Measurements from ENCODE around the gene BPIFA3. TPM values are rescaled to one million over a fixed set of nuclear protein-coding genes. Genes with fewer than 3 reads are reported as not detected.

The BPIFA3 gene
- total RNA-seq, 1 experiment from 2014 or later, result not detected

DNA sequence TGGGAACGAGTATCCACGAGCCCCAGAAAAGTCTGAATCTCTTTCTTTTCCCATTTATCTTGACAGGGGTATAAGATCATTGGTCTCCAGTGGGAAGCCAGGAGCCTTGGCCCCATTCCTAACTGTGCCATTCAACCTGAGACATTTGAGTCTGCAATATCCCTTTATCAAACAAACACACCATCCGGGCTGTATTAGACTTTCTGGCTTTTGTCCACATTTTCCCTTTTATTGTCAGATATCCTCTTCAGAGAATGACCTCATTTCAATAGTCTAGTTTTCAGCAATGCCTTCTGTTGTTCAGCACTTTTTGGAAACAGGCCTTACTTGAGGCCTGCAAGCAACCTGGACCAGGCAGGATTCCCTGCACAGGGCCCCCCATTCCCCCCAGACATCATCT lies 34.3 kb downstream of the BPIFA3 start:
- peak; percentile 82 for DNase-seq (ENCODE audit: low spot score)
- in situ Hi-C loops (cut with HindIII; ENCODE audit: low sequenced_read_pairs), result no loop called here

DNA sequence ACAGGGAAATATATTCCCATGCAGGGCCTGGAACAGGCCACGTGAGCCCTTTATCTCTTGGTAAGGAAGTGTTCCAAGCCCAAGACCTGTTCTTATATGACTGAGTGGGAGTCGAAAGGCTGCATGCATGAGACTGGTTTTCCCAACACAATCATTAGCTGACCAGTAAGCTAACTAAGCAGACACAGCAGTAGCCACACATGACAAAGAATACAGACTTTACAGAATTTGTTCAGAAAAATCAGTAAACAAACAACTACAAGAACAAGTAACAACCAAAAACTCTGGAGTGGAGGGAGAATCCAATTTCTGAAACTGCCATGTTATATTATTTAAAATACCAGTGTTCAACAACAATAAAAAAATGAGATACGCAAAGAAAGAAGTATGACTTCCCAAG lies 35.3 kb downstream of the BPIFA3 start:
- in situ Hi-C loops (cut with HindIII; ENCODE audit: low sequenced_read_pairs), result no loop called here
- DNase-seq (ENCODE audit: low spot score), result no peak

DNA sequence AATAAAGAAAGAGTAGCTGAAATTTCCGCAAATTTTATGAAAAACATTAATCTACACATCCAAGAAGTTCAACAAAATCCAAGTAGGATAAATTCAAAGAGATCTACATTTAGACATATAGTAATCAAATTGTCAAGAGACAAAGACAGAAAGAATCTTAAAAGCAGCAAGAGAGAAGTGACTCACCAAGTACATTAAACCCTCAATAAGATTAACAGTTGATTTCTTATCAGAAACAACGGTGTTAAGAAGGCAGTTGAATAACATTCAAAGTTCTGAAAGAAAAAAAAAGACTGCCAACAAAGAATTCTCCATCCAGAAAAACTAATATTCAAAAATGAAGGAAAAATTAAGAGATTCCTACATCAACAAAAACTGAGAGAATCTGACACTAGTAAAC lies 37.9 kb downstream of the BPIFA3 start:
- in situ Hi-C loops (cut with HindIII; ENCODE audit: low sequenced_read_pairs), result no loop called here
- no peak for DNase-seq (ENCODE audit: low spot score)

DNA sequence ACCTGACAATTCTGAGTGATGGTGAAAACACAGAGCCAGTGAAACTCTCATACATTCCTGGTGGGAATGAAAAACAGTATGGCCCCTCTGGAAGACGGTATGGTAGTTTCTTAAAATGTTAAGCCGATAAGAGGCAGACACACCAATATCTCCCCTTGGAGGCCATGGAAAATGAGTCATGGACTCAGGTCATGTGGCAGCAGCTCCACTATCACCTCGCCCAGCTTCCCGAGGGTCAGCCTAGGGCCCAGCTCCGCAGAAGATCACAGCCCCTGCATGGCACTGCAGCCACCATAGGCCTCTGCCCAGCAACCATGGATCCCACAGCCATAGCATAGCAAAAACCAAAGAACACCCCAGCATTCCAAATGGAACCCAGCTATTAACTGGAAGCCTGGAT lies 40.1 kb downstream of the BPIFA3 start:
- no peak for DNase-seq (ENCODE audit: low spot score)
- in situ Hi-C loops (cut with HindIII; ENCODE audit: low sequenced_read_pairs), result no loop called here

DNA sequence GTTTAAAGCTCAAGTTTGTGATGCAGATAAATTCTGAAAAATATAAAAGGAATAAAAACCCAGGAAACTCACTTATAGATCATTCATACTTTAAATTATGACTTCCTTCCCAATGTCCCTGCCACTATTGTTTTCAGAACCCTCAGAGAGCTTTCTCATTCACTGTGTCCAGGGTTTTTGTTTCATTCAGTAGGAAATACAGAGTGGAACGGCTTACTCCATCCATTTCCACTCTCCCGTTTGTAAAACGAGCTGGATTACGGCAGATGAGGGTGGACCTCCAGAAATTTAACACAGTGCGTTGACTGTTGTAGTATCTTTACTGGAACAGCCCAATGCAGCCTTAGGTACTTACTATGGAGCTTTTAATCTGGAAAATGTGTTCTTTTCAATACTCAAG lies 42.2 kb downstream of the BPIFA3 start:
- in situ Hi-C loops (cut with HindIII; ENCODE audit: low sequenced_read_pairs), result no loop called here

DNA sequence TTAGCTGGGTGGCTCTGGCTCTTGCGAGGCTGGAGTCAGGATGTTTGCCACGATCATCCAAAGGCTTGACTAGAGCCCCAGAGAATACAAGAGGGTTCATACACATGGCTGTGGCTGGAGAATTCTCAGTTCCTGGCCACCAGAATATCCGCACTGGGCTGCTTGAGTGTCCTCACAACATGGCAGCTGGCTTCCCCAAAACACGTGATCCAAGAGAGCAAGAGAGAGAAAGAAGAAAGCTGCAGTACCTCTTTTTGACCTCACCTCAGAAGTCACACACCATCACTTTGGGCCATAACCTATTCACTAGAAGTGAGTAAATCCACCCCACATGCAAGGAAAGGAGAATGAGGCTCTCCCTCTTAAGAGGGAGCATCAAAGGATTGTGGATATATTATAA lies 44.3 kb downstream of the BPIFA3 start:
- in situ Hi-C loops (cut with HindIII; ENCODE audit: low sequenced_read_pairs), result no loop called here
- no peak for DNase-seq (ENCODE audit: low spot score)

More for the DNA sequence above, 42.2 kb downstream of the BPIFA3 start:
- no peak for DNase-seq (ENCODE audit: low spot score)

DNA sequence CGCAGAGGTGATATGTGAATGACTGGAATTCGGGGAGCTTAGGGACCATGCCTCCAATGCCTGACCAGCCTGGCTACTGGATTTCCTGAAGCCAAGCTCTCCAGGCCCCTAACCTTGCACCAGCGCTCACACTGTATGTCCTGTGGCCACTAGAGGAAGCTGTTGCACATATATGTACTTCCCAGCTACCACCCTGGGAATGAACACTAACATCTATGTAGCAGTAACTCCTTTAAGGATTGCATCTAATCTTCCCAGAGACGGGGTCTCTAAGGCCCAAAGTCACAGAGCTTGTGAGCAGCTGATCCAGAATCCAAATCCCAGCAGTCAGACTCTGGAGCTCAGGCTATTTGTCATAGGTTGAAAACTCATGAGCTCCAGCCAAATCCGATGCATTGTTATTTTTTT lies 45.5 kb downstream of the BPIFA3 start:
- peak; percentile 73 for DNase-seq (ENCODE audit: low spot score)
- in situ Hi-C loops (cut with HindIII; ENCODE audit: low sequenced_read_pairs), result no loop called here

DNA sequence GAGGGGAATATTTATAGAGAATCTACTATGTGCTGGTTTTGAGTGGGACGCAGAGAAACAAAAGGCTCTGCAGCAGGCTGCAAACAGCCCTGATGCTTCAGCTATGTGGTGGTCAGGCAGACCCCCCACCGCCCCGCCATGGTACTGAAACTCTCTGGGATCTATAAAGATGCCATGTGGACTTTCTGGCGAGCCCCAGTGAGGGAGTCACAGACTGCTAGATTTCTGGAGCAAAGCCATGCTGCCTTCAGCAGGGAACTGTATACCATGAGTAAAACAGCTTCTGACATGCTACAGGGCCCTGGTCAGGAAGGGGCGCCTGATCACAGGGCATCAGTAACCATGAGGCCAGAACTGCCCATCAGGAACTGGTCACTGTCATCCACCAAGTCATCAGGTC lies 46.6 kb downstream of the BPIFA3 start:
- peak; percentile 61 for DNase-seq (ENCODE audit: low spot score)
- in situ Hi-C loops (cut with HindIII; ENCODE audit: low sequenced_read_pairs), result no loop called here

DNA sequence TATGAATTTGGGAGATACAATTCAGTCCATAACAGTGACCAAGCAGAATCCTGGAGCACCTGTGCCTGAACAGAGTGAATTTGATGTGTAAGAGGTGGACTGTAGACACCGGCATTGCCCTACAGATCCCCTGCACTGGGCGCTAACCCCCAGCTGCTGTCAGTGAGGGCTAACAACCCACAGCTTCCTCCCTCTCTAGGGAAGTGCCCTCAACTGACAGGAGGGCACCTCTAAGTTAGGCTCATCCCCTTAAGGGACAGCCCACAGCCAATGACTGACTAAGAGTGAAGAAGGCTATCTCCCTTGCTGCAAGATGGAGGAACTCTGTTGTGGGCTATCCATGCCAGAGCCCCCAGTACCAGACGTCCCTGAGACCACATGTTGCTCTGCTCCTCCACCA lies 50.5 kb downstream of the BPIFA3 start:
- in situ Hi-C loops (cut with HindIII; ENCODE audit: low sequenced_read_pairs), result no loop called here
- DNase-seq (ENCODE audit: low spot score), result no peak

DNA sequence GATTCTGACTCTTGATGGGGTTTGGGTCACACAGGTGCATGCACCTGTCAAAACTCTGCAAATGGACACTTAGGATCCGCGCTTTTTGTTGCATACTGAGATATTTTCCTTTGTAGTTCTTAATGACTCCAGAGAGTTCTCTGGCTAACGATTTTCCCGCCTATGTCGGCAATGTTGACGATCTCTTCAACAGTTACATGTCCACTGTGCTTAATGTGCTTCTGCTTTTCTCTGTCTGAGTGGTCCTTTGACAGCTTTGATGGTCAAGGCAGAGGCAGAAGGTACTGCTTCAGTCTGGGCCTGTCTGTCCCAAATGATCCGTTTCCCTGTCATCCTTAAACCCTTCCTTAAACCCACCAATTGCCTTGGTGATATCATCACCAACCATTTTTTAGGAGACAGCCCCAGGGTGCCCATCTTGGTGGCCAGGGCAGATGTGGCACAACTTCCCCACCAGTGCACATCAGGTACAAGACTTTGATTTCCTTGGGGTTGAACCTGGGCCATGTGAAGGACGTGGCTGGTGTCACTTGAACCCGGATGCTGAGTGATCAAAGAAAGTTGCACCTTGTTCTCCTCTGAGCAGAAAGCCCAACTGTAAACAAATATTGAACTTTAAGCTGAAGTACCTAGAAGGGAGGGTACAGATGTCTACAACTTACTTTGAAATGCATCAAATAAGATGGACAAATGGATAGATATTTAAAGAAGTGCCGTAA lies 55.2 kb downstream of the BPIFA3 start:
- no peak for DNase-seq (ENCODE audit: low spot score)
- in situ Hi-C loops (cut with HindIII; ENCODE audit: low sequenced_read_pairs), result no loop called here

DNA sequence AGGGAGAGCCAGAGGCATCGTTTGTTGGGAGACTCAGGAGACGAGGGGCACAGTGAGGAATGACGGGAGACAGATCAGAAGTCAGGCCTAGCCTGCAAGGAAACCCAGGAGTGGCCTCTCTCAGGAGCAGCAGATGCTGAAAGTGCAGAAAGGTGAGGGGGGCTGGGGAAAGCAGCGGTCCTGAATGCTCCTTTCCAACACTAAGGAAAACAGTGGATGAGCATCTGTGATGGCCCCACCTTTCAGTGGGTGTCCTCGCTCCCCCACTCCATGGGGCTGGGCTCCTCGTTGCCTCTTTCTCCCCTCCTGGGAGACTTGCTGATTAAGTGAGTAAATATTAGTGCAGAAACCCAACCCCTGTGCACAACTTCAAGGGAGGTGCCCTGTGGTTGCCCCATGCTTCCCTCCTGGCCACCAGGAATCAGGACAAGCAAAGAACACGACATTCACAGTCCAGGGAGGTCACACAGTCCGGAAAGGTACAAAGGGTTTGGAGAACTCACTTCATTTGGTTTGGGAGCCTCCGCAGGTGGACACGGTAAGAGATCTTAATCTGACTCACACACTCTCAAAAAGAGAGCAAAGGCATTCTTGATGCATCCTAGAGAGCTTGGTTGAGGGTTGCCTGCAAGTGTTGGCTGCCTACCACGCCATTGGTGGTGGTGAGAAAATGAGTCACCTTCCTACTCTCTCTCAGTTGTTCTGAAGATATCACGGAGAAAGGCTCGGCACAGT lies 56.1 kb downstream of the BPIFA3 start:
- in situ Hi-C loops (cut with HindIII; ENCODE audit: low sequenced_read_pairs), result no loop called here
- DNase-seq (ENCODE audit: low spot score), result no peak

DNA sequence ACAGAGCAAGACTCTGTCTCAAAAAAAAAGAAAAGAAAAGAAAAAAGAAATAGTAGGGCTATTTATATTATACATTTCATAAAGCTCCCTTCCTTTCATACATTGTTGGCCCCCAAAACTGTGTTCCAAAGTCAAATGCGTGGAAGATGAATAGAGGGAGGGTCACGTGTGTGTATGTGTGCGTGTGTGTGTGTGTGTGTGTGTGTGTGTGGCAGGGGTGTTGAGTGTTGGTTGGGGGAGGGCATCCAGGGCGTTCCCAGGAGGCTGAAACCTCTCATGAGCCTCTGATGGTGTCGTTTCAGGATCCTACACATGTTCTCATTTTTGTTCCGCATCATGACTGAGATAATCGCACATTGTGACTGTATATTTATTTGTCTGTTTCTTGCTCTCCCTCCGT lies 58.1 kb downstream of the BPIFA3 start:
- DNase-seq (ENCODE audit: low spot score), result no peak
- in situ Hi-C loops (cut with HindIII; ENCODE audit: low sequenced_read_pairs), result no loop called here

DNA sequence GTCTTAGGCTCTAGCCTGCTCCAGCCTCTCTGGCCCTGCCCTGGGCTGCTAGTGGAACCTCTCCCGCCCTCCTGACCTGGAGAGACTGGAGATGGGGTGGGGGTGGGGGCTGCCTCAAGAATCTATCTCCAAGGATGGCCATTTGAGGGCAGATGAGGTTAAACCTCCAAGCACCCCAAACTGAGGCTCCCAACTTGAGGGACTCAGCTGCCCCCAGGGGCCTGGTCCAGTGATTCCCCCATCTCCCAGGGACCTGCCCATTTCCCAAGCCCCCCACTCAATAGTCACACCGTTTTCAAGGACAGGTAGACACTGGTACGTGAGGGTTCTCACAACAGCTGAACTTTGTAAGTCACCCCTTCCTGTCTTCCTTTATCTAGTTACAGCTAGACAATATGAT lies 58.7 kb downstream of the BPIFA3 start:
- in situ Hi-C loops (cut with HindIII; ENCODE audit: low sequenced_read_pairs), result no loop called here
- no peak for DNase-seq (ENCODE audit: low spot score)

DNA sequence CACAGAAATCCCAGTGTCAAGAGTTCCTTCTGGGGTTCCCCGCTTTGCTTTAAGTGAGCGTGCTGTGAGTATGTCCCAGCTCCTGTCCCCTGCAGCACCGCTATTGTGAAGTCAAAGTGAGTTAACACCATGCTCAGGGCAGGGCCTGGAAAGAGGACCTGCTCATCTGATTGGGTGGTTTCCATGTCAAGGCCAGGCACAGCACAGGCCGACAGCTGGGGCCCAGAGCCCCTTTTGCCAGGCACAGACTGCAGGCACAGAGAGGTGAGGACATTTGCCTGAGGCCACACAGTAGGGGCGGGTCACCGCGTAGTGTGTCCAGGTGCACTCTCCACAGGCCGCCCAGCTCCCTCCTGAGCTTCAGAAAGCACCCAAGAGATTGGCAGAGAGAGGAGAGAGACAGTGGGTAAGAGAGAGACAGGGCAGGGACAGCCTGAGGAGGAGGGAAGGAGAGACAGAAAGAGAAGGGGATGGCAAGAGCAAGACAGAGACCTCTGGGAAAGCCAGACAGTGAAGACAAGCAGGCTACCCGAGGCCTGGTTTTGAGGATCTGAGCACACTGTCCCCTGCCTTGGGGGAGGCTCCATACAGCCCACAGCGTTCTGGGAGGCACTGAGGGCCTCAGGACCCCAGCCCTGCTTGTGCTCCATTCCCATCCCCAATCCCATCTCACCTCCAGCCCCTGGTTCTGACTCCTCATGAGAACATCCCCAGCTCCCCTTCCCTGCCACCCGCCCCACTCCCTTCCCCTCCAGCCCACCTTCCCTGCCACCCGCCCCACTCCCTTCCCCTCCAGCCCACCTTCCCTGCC lies 59.4 kb downstream of the BPIFA3 start:
- in situ Hi-C loops (cut with HindIII; ENCODE audit: low sequenced_read_pairs), result no loop called here
- DNase-seq (ENCODE audit: low spot score), result no peak

Other genes with a start within 250 kb of the BPIFA3 start
- gene SUN5, start 212.9 kb upstream of the BPIFA3 start, total RNA-seq (2014; rRNA removed; shearing (Covaris generic)), result not detected in 2 replicates
- not detected in 2 replicates for gene BPIFB2, start 209.6 kb upstream of the BPIFA3 start, total RNA-seq (2014; rRNA removed; shearing (Covaris generic))
- gene BPIFB6, start 185.7 kb upstream of the BPIFA3 start, total RNA-seq (2014; rRNA removed; shearing (Covaris generic)), result not detected in 2 replicates
- not detected in 2 replicates for gene BPIFB3, start 163.4 kb upstream of the BPIFA3 start, total RNA-seq (2014; rRNA removed; shearing (Covaris generic))
- not detected in 2 replicates for gene BPIFB4, start 137.7 kb upstream of the BPIFA3 start, total RNA-seq (2014; rRNA removed; shearing (Covaris generic))
- gene BPIFA2, start 49.2 kb upstream of the BPIFA3 start, total RNA-seq (2014; rRNA removed; shearing (Covaris generic)), result not detected in 2 replicates
- not detected in 2 replicates for gene BPIFA1, start 18.6 kb downstream of the BPIFA3 start, total RNA-seq (2014; rRNA removed; shearing (Covaris generic))
- gene BPIFB1, start 65.9 kb downstream of the BPIFA3 start, total RNA-seq (2014; rRNA removed; shearing (Covaris generic)), result not detected in 2 replicates
- gene CDK5RAP1, start 184.2 kb downstream of the BPIFA3 start, total RNA-seq (2014; rRNA removed; shearing (Covaris generic)), result 41.6 and 65.5 TPM in 2 replicates
- gene SNTA1, start 226.4 kb downstream of the BPIFA3 start, total RNA-seq (2014; rRNA removed; shearing (Covaris generic)), result 38.0 and 42.6 TPM in 2 replicates